Effector memory CD8-positive, alpha-beta T cell (primary cell): ENCODE data around the gene GP9.
A peak's percentile ranks its signal among the peaks of the same experiment; 100 is the strongest.

Source experiments
- ATAC-seq: fragments of 150-1000 bp; cut with Tn5 transposase; replicated peaks from 2 replicates; pipeline ENCODE4 v1.10.0; 2021; ENCODE audit warnings: mild to moderate bottlenecking, moderate library complexity
- DNase-seq, 3 experiments: peaks; one replicate each; pipeline ENCODE4 v3.0.0; 2021
- H3K27ac Mint-ChIP-seq, 2 donors: one replicate each; pipeline ENCODE4 v1.8.0; 2022; ENCODE audit warnings: mild to moderate bottlenecking in 2 of 2, mixed read lengths in 2 of 2, moderate library complexity in 2 of 2
- H3K27me3 Mint-ChIP-seq, 2 donors: one replicate each; pipeline ENCODE4 v1.8.0; 2022; ENCODE audit warnings: mixed read lengths in 2 of 2
- H3K36me3 Mint-ChIP-seq: one replicate; pipeline ENCODE4 v1.8.0; 2022; ENCODE audit warnings: mild to moderate bottlenecking, moderate library complexity, mixed read lengths; ENCODE audit not compliant: insufficient read depth
- H3K4me1 Mint-ChIP-seq, 2 donors: one replicate each; pipeline ENCODE4 v1.8.0; 2022; ENCODE audit warnings: low read depth in 2 of 2, mixed read lengths in 2 of 2
- H3K4me3 Mint-ChIP-seq, 2 donors: one replicate each; pipeline ENCODE4 v1.8.0; 2022; ENCODE audit warnings: mild to moderate bottlenecking in 2 of 2, mixed read lengths in 2 of 2, moderate library complexity in 2 of 2
- H3K9me3 Mint-ChIP-seq, 2 donors: one replicate each; pipeline ENCODE4 v1.8.0; 2022; ENCODE audit warnings: mixed read lengths in 2 of 2

The GP9 gene

GRCh38 chr3:129046732-129047552 is 13.6 kb upstream of the GP9 start:
- ATAC-seq, result no peak
- Mint-ChIP-seq H3K4me1 (peaks cover 0 to 5% of the 10 kb centered on the region in 2 donors), H3K27ac (no peak overlapping the region), H3K9me3 (no peaks in the 10 kb centered on the region), H3K4me3 (peak overlapping the region in 1 of 2 donors; percentile 62), H3K27me3 (peaks cover 9 to 13% of the 10 kb centered on the region in 2 donors), H3K36me3 (peaks cover 4% of the 10 kb centered on the region)
- no peak for DNase-seq

DNA sequence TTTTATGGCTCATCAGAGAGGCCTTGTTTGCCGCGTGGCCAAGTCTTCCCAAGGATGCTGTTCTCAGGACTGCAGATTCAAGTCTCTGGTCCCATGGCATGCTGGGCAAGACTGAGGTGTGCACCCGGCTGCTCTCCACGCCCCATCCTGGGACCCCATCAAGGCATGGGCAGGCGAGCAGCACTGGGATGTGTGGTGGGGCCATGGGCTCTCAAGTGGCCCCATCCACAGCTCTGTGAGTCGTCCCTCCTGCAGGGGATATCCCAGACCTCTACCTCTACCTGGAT is 13.1 kb upstream of the GP9 start:
- H3K27ac Mint-ChIP-seq, result no peak overlapping the region
- peaks cover 4% of the 10 kb centered on the region for H3K36me3 Mint-ChIP-seq
- no peak for ATAC-seq
- peaks cover 3 to 7% of the 10 kb centered on the region in 2 donors for H3K27me3 Mint-ChIP-seq
- peaks cover 0 to 5% of the 10 kb centered on the region in 2 donors for H3K4me1 Mint-ChIP-seq
- DNase-seq, result no peak
- H3K4me3 Mint-ChIP-seq, result peak overlapping the region in 1 of 2 donors; percentile 55
- no peaks in the 10 kb centered on the region for H3K9me3 Mint-ChIP-seq

DNA sequence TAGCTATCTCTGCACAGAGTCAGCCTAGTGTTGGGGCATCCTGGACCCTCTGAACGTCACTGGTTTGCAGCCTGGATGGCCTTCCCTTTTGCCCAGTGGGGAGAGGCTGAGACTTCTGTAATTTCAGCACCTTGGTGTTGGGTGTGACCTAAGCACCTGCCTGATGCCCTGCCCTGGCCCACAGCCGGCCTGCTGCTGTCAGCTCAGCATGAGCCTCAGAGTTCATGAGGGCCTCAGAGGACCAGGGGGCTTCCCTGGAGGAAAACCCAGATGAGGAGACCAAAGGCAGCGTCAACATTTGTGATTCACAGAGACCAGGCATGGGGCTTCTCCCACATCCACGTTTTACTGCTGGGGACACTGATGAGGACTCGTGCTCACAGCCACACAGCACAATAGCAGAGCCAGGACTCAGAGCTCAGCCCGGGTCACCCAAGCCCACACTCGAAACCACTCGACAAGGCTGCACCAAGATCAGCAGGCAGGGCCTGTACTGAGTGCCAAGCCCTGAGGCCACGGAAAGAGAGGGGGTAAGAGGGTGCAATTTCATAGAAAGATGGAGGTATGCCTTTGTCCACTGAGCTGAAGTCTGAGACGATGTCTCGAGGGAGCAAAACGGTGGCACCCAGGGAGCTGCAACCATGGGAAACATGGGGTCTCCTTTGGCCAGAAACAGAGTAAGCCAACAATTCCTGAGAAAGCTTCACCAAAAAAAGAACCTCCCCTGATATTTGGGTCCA is 9.9 kb upstream of the GP9 start:
- H3K27me3 Mint-ChIP-seq, result no peaks in the 10 kb centered on the region
- no peaks in the 10 kb centered on the region for H3K9me3 Mint-ChIP-seq
- no peak for DNase-seq
- H3K27ac Mint-ChIP-seq, result peak overlapping the region in 1 of 2 donors; percentile 16
- no peak overlapping the region for H3K4me3 Mint-ChIP-seq
- peaks cover 4% of the 10 kb centered on the region for H3K36me3 Mint-ChIP-seq
- H3K4me1 Mint-ChIP-seq, result peaks cover 6 to 9% of the 10 kb centered on the region in 2 donors
- ATAC-seq, result no peak

- H3K4me3 Mint-ChIP-seq, result no peak overlapping the region
- DNase-seq, result no peak
- no peak overlapping the region for H3K27ac Mint-ChIP-seq
- no peaks in the 10 kb centered on the region for H3K9me3 Mint-ChIP-seq
- no peaks in the 10 kb centered on the region for H3K27me3 Mint-ChIP-seq
- H3K36me3 Mint-ChIP-seq, result peaks cover 4% of the 10 kb centered on the region
- no peak for ATAC-seq
- peaks cover 6 to 9% of the 10 kb centered on the region in 2 donors for H3K4me1 Mint-ChIP-seq
Measured at GRCh38 chr3:129051871-129052340, 8.7 kb upstream of the GP9 start.

- no peak overlapping the region for H3K4me3 Mint-ChIP-seq
- ATAC-seq, result no peak
- H3K27ac Mint-ChIP-seq, result no peak overlapping the region
Measured at GRCh38 chr3:129052675-129053074, 7.9 kb upstream of the GP9 start.

GRCh38 chr3:129054605-129055104 is 5.9 kb upstream of the GP9 start:
- H3K27ac Mint-ChIP-seq, result no peak overlapping the region
- no peaks in the 10 kb centered on the region for H3K27me3 Mint-ChIP-seq
- no peak overlapping the region for H3K4me3 Mint-ChIP-seq
- ATAC-seq, result no peak
- H3K9me3 Mint-ChIP-seq, result no peaks in the 10 kb centered on the region
- H3K4me1 Mint-ChIP-seq, result peaks cover 6 to 9% of the 10 kb centered on the region in 2 donors
- H3K36me3 Mint-ChIP-seq, result peaks cover 4% of the 10 kb centered on the region
- no peak for DNase-seq

More at GRCh38 chr3:129052675-129053074, 7.9 kb upstream of the GP9 start:
- no peaks in the 10 kb centered on the region for H3K27me3 Mint-ChIP-seq
- no peak for DNase-seq
- no peaks in the 10 kb centered on the region for H3K9me3 Mint-ChIP-seq
- peaks cover 4% of the 10 kb centered on the region for H3K36me3 Mint-ChIP-seq
- peaks cover 6 to 9% of the 10 kb centered on the region in 2 donors for H3K4me1 Mint-ChIP-seq

DNA sequence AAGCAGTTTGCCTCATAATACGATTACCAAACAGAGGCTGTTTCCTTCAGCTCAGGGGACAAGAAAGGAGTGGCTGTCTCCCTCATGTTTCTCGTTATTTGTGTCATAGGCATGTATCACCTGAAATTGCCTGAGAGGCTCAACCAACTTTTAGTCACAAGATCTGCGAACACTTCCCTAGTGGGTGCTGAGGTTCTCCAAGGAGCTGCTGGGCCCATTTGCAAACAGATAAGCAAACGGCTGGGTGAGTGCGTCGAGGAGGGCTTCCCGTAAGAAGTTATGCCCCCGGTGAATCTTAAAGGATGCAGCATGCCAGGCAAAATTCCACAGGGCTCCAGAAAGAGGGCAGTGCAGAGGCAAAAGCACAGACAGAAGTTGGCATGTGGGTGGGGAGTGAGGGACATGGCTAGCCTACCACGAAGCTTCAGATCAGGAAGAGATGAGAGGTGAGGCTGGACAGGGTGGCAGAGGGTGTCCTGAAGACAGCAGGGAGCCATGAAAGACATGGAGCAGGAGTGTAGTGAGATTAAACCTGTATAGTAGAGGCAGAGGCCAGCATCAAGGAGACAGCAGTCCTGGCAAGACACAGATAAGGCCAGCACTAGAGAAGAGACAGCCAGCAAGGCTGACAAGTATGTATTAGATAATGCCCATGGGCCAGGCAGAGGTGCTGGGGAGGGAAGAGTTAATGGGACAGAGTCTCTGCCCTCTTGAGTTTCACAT is 4.0 kb upstream of the GP9 start:
- no peak overlapping the region for H3K4me3 Mint-ChIP-seq
- DNase-seq, result no peak
- H3K27me3 Mint-ChIP-seq, result no peaks in the 10 kb centered on the region
- H3K9me3 Mint-ChIP-seq, result no peaks in the 10 kb centered on the region
- no peak for ATAC-seq
- peaks cover 6 to 9% of the 10 kb centered on the region in 2 donors for H3K4me1 Mint-ChIP-seq
- no peak overlapping the region for H3K27ac Mint-ChIP-seq
- peaks cover 4% of the 10 kb centered on the region for H3K36me3 Mint-ChIP-seq

DNA sequence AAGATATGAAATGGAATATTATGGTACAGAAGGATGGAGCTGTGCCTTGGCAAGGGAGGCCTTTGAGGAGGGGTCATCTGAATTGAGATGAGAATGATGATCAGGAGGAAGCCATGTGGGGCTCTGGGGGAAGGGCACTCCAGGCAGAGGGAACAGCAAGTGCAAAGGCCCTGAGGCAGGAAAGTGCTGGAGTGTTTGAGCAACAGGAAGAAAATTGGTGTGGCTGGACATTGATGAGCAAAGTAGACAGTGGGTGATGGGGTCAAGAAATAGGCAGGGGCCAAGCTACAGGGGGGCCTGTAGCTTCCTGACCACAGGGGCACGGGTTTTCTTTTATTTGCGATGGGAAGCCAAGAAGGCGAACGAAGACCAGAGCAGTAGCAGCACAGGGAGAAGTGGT is 3.3 kb upstream of the GP9 start:
- no peak for DNase-seq
- Mint-ChIP-seq H3K27me3 (no peaks in the 10 kb centered on the region), H3K27ac (no peak overlapping the region), H3K9me3 (no peaks in the 10 kb centered on the region), H3K36me3 (peaks cover 4% of the 10 kb centered on the region), H3K4me1 (peaks cover 6 to 9% of the 10 kb centered on the region in 2 donors), H3K4me3 (no peak overlapping the region)
- no peak for ATAC-seq

DNA sequence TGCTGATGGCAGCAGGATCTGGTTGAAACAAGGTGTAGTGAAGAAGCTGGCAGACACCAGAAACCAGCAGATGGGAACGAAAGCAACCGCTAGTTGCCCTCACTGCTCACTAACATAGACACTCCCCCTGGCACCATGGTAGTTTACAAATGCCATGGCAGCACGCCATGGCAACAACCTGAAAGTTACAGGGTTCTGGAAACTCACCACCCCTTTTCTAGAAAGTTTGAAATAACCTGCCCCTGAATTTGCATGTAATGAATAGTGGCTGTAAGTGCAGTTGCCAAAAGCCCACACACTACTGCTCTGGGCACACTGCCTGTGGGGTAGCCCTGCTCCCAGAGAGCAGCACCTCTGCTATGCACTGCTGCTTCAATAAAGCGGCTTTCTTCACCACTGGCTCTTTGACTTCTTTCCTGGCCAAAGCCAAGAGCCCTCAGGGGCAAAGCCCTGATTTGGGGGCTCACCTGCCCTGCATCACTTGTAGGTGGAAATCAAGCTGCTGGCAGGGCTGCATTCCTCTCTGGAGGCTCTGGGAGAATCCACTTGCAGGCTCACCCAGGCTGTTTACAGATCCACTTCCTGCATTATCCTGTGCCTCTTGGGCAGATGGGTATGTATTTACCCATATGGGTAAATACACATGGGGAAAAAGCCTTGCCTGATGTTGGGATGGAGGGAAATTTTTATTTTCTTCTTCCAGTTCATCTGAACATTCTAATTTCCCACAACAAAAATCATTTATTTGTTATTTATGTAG is 2.0 kb upstream of the GP9 start:
- DNase-seq, result no peak
- no peaks in the 10 kb centered on the region for H3K9me3 Mint-ChIP-seq
- no peak overlapping the region for H3K27ac Mint-ChIP-seq
- H3K4me1 Mint-ChIP-seq, result peaks cover 2 to 4% of the 10 kb centered on the region in 2 donors
- H3K4me3 Mint-ChIP-seq, result no peak overlapping the region
- H3K27me3 Mint-ChIP-seq, result peaks cover 0 to 6% of the 10 kb centered on the region in 2 donors
- peaks cover 4% of the 10 kb centered on the region for H3K36me3 Mint-ChIP-seq
- ATAC-seq, result peak; percentile 42

- Mint-ChIP-seq H3K27me3 (peaks cover 0 to 6% of the 10 kb centered on the region in 2 donors), H3K36me3 (peaks cover 3% of the 10 kb centered on the region), H3K9me3 (no peaks in the 10 kb centered on the region), H3K4me1 (no peaks in the 10 kb centered on the region), H3K27ac (no peak overlapping the region), H3K4me3 (no peak overlapping the region)
- no peak for ATAC-seq
- no peak for DNase-seq
Measured at GRCh38 chr3:129059311-129059958, 1.1 kb upstream of the GP9 start.

GRCh38 chr3:129061023-129061887 is 676 bp downstream of the GP9 start:
- no peaks in the 10 kb centered on the region for H3K9me3 Mint-ChIP-seq
- peaks cover 0 to 3% of the 10 kb centered on the region in 2 donors for H3K4me1 Mint-ChIP-seq
- H3K36me3 Mint-ChIP-seq, result peaks cover 3% of the 10 kb centered on the region
- H3K27me3 Mint-ChIP-seq, result peaks cover 0 to 6% of the 10 kb centered on the region in 2 donors
- DNase-seq, result no peak
- no peak overlapping the region for H3K27ac Mint-ChIP-seq
- ATAC-seq, result no peak
- H3K4me3 Mint-ChIP-seq, result no peak overlapping the region
